AG10803 (cell line): ENCODE measurements around the gene HSP90AA1.

Experiments used
- DNase-seq: peaks from one replicate; pipeline ENCODE4 v3.0.0; 2010; ENCODE audit warnings: low read depth
- H3K4me3 ChIP-seq: 2 replicates; pipeline ENCODE4 v1.5.1; 2011; ENCODE audit warnings: mild to moderate bottlenecking, low read length, control low read depth
- CTCF ChIP-seq: conservative IDR thresholded peaks from 2 replicates; pipeline ENCODE4 v1.5.1; 2011; ENCODE audit warnings: mild to moderate bottlenecking, low read length, control low read depth, inconsistent platforms

HSP90AA1 gene

GRCh38 chr14:102063808-102064429, 22.9 kb downstream of the HSP90AA1 start:
- DNase-seq, result no peak

GRCh38 chr14:102063109-102063807, 23.6 kb downstream of the HSP90AA1 start:
- H3K4me3 ChIP-seq, result no peak overlapping the region
- DNase-seq, result peak; percentile 90
- peak; percentile 63 for TF ChIP-seq CTCF

More at GRCh38 chr14:102063808-102064429, 22.9 kb downstream of the HSP90AA1 start:
- TF ChIP-seq CTCF, result no peak
- no peak overlapping the region for H3K4me3 ChIP-seq

- DNase-seq, result no peak
- TF ChIP-seq CTCF, result no peak
Measured at GRCh38 chr14:102058961-102059360, 27.9 kb downstream of the HSP90AA1 start.

DNA sequence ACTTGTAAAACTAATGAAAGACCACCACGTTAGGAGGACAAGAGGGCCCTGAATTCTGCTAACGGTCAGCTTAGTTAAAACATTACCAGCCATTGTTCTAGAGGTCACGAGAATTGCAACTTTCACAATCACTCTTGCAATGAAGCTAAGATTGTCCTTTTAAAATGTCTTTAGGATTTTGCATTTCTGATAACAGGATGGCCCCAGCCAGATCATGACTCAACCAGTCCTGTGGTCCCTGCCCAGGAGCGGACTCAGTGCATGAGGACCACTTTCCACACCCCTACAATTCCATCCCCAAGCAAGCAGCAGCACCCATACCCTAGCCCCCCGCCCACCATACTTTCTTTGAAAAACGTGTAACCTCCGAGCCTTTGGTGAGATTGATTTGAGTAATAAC, 28.7 kb downstream of the HSP90AA1 start:
- no peak for DNase-seq
- no peak overlapping the region for H3K4me3 ChIP-seq
- no peak for TF ChIP-seq CTCF

More at GRCh38 chr14:102058961-102059360, 27.9 kb downstream of the HSP90AA1 start:
- no peak overlapping the region for H3K4me3 ChIP-seq

DNA sequence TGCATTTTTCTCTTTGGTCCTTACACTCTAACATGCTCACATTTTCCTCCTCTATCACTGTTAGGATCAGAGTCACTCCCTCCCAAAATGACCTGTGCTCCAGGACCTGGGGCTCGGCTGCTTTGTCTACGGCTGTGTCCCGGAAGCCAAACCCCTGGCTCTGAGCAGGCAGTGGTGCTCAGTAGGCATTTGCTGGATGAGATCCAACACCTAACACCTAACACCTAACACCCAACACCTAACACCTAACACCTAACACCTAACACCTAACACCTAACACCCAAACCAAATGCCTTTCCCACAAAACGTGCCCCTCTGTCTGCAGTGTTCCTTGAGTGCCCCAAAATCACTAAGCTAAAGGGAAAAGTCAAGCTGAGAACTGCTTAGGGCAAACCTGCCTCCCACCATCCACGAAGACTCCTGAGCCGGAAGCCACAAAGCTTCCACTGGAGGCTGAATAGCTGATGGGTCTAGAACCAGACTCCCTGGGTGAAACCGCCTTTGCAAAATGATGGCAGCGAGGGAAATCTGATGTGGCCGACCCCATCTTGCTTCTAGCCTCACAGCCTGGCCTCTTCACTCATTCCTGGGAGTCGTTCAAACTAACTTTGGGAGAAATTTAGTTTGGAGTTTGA, 29.2 kb downstream of the HSP90AA1 start:
- no peak for DNase-seq
- TF ChIP-seq CTCF, result no peak
- H3K4me3 ChIP-seq, result no peak overlapping the region

DNA sequence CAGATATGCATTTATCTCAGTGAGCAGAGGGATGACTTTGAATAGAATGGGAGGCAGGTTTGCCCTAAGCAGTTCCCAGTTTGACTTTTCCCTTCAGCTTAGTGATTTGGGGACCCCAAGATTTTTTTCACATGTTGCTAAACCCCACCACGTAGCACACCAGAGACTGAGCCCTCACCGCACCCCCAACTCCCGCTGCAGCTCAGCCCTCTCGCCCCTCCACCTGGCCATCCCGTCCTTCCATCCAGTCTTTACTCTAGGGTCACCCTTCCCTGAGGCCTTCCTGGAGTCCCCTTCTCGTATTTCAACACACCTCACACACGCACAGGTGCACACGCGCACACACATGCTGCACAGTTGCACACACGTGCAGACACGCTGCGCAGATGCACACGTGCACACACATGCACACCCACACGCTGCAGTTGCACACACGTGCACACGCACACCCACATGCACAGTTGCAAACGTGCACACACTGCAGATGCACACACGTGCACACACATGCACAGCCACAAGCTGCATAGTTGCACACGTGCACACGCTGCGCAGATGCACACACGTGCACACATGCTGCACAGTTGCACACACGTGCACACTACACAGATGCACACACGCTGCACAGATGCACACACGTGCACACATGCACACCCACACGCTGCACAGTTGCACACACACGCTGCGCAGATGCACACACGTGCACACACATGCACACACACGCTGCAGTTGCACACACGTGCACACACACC, 30.0 kb downstream of the HSP90AA1 start:
- no peak for DNase-seq
- no peak for TF ChIP-seq CTCF
- H3K4me3 ChIP-seq, result no peak overlapping the region
